Measurements from ENCODE around the gene SH3PXD2A. TPM values are rescaled to one million over a fixed set of nuclear protein-coding genes. Genes with fewer than 3 reads are reported as not detected.

SH3PXD2A gene
- total RNA-seq, 2 experiments from 2014 or later, result 6.9 to 7.0 TPM

- intact Hi-C loops (cut with DNase I, micrococcal nuclease), result no loop called here
- no peak overlapping the region for H3K27ac ChIP-seq (ENCODE audit: low read depth in 1 of 2, low read length in 2 of 2)
- Mint-ChIP-seq H3K4me1 (ENCODE audit: low read depth) (no peaks in the 10 kb centered on the region), H3K9me3 (no peaks in the 10 kb centered on the region), H3K36me3 (ENCODE audit: low read depth) (no peaks in the 10 kb centered on the region), H3K27ac (no peak overlapping the region), H3K4me3 (no peak overlapping the region), H3K27me3 (no peaks in the 10 kb centered on the region)
- TF ChIP-seq, protein P1, sequence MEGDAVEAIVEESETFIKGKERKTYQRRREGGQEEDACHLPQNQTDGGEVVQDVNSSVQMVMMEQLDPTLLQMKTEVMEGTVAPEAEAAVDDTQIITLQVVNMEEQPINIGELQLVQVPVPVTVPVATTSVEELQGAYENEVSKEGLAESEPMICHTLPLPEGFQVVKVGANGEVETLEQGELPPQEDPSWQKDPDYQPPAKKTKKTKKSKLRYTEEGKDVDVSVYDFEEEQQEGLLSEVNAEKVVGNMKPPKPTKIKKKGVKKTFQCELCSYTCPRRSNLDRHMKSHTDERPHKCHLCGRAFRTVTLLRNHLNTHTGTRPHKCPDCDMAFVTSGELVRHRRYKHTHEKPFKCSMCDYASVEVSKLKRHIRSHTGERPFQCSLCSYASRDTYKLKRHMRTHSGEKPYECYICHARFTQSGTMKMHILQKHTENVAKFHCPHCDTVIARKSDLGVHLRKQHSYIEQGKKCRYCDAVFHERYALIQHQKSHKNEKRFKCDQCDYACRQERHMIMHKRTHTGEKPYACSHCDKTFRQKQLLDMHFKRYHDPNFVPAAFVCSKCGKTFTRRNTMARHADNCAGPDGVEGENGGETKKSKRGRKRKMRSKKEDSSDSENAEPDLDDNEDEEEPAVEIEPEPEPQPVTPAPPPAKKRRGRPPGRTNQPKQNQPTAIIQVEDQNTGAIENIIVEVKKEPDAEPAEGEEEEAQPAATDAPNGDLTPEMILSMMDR (IDR thresholded peaks at IDR 0.05), result no peak
- no peaks in the 10 kb centered on the region for H3K9me3 ChIP-seq (ENCODE audit: control insufficient read depth in 1 of 2, insufficient read depth in 1 of 2, low read length in 2 of 2)
- no peaks in the 10 kb centered on the region for H3K27me3 ChIP-seq (ENCODE audit: control insufficient read depth in 1 of 2, insufficient read depth in 2 of 2, low read length in 2 of 2)
- H3K4me3 ChIP-seq (ENCODE audit: low read length), result no peak overlapping the region
- H3K4me1 ChIP-seq (ENCODE audit: insufficient read depth, low read length), result peaks cover 15% of the 10 kb centered on the region
- no peaks in the 10 kb centered on the region for H3K36me3 ChIP-seq (ENCODE audit: insufficient read depth, low read length)
- CTCF ChIA-PET, result interaction anchor here (1.0 kb wide), 1 partner anchor 36 kb away, joined by 3 read pairs; no protein-coding TSS in a partner anchor
- DNase-seq (no peak), ATAC-seq (ENCODE audit: poor library complexity) (no peak)
- POLR2A ChIA-PET, result no interaction called here
Observed at GRCh38 chr10:103649654-103650423, 205.5 kb downstream of the SH3PXD2A start.

DNA sequence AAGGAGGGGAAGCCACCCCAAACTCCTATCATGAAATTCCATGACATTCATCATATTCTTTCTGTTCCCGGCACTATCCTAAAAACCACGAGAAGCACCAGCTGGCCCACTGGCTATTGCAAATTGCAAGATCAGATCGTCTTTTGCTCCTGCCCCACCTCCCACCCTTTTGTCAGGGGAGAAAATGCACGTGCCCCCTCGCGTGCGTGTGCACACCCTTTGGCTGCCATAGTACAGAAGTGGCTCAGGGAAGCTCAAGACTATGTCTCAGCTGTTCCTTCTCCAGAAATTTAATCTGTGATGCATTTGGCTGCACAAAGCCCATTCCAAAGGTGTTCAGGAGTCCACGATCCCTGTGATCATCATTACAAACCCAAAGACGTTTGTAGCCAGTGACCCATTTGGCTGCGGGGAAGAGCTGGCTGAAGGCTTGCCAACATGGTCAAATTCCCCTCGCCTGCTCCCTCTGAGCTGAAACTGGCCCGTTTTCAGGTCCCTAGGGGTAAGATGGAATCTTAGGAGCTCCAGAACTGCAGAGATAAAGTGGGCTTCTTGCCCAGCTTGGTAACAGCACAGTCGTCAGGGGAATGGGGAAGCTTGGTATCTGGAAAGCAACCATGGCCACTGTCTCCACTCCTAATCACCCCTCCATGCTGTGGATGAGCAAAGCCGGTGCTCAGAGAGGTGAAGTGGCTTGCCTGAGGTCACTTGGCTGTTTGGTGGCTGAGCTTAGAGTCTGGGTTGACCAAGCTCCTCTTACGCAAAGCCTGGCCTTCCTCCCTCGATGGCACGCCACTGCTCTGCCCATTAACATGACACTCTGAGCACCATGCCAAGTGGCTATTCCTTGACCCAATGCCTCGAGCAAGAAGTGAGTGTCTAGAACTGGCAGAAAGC lies 206.5 kb downstream of the SH3PXD2A start:
- no peak for ATAC-seq (ENCODE audit: poor library complexity)
- no peaks in the 10 kb centered on the region for H3K4me1 Mint-ChIP-seq (ENCODE audit: low read depth)
- no peaks in the 10 kb centered on the region for H3K36me3 Mint-ChIP-seq (ENCODE audit: low read depth)
- peaks cover 15% of the 10 kb centered on the region for H3K4me1 ChIP-seq (ENCODE audit: insufficient read depth, low read length)
- H3K9me3 ChIP-seq (ENCODE audit: control insufficient read depth in 1 of 2, insufficient read depth in 1 of 2, low read length in 2 of 2), result no peaks in the 10 kb centered on the region
- DNase-seq, result no peak
- no peak overlapping the region for H3K27ac Mint-ChIP-seq
- intact Hi-C loops (cut with DNase I, micrococcal nuclease), result no loop called here
- no peak overlapping the region for H3K4me3 Mint-ChIP-seq
- no peaks in the 10 kb centered on the region for H3K36me3 ChIP-seq (ENCODE audit: insufficient read depth, low read length)
- H3K4me3 ChIP-seq (ENCODE audit: low read length), result no peak overlapping the region
- no peaks in the 10 kb centered on the region for H3K27me3 Mint-ChIP-seq
- TF ChIP-seq, protein P1 (IDR thresholded peaks at IDR 0.05), result no peak
- H3K27me3 ChIP-seq (ENCODE audit: control insufficient read depth in 1 of 2, insufficient read depth in 2 of 2, low read length in 2 of 2), result no peaks in the 10 kb centered on the region
- no peaks in the 10 kb centered on the region for H3K9me3 Mint-ChIP-seq
- POLR2A ChIA-PET, result no interaction called here
- no peak overlapping the region for H3K27ac ChIP-seq (ENCODE audit: low read depth in 1 of 2, low read length in 2 of 2)
- CTCF ChIA-PET, result no interaction called here

- TF ChIP-seq, protein P1 (IDR thresholded peaks at IDR 0.05), result no peak
- Histone ChIP-seq H3K4me3 (ENCODE audit: low read length) (no peak overlapping the region), H3K36me3 (ENCODE audit: insufficient read depth, low read length) (no peaks in the 10 kb centered on the region), H3K9me3 (ENCODE audit: control insufficient read depth in 1 of 2, insufficient read depth in 1 of 2, low read length in 2 of 2) (no peaks in the 10 kb centered on the region), H3K4me1 (ENCODE audit: insufficient read depth, low read length) (peaks cover 8% of the 10 kb centered on the region), H3K27ac (ENCODE audit: low read depth in 1 of 2, low read length in 2 of 2) (no peak overlapping the region), H3K27me3 (ENCODE audit: control insufficient read depth in 1 of 2, insufficient read depth in 2 of 2, low read length in 2 of 2) (no peaks in the 10 kb centered on the region)
- POLR2A ChIA-PET, result no interaction called here
- Mint-ChIP-seq H3K9me3 (no peaks in the 10 kb centered on the region), H3K27me3 (no peaks in the 10 kb centered on the region), H3K4me1 (ENCODE audit: low read depth) (no peaks in the 10 kb centered on the region), H3K36me3 (ENCODE audit: low read depth) (no peaks in the 10 kb centered on the region), H3K4me3 (no peak overlapping the region), H3K27ac (no peak overlapping the region)
- CTCF ChIA-PET, result no interaction called here
- DNase-seq (no peak), ATAC-seq (ENCODE audit: poor library complexity) (no peak)
- intact Hi-C loops (cut with DNase I, micrococcal nuclease), result no loop called here
Observed at GRCh38 chr10:103648251-103648635, 207.1 kb downstream of the SH3PXD2A start.
